Renal cortex interstitium (tissue), 11 donors: ENCODE data around the gene ERN2. TPM values are rescaled to one million over a fixed set of nuclear protein-coding genes. Genes with fewer than 3 reads are reported as not detected.

Experiments
- DNase-seq, 11 donors: peaks; one replicate each; pipeline ENCODE4 v3.0.0-alpha.2; 2013; ENCODE audit warnings: low read depth in 9 of 11, low spot score in 4 of 11; ENCODE audit errors: extremely low read depth in 1 of 11
- polyA plus RNA-seq, 3 donors: library from polyadenylated mRNA; unstranded; fragments of 120-200 nt; gene quantifications; one replicate each; pipeline ENCODE4 v1.2.1, GENCODE V29; 2013; ENCODE audit not compliant: insufficient read length in 3 of 3

Gene ERN2
- polyA plus RNA-seq, 3 donors, result 0.19 to 0.49 (median 0.47) TPM

- DNase-seq, result no peak
These were observed 20.7 kb downstream of the ERN2 start for GRCh38 chr16:23692190-23692837.

GRCh38 chr16:23691483-23692189 is 21.4 kb downstream of the ERN2 start:
- DNase-seq, result no peak

GRCh38 chr16:23690771-23691482 is 22.1 kb downstream of the ERN2 start:
- DNase-seq, result no peak

- no peak for DNase-seq
These were observed 23.4 kb downstream of the ERN2 start for GRCh38 chr16:23689442-23690187.

GRCh38 chr16:23687034-23687808 is 25.8 kb downstream of the ERN2 start:
- no peak for DNase-seq

- no peak for DNase-seq
These were observed 29.5 kb downstream of the ERN2 start for GRCh38 chr16:23683487-23683886.

GRCh38 chr16:23682181-23682580 is 30.8 kb downstream of the ERN2 start:
- no peak for DNase-seq

GRCh38 chr16:23679986-23680336 is 33.1 kb downstream of the ERN2 start:
- DNase-seq, result no peak

GRCh38 chr16:23679274-23679985 is 33.6 kb downstream of the ERN2 start:
- no peak for DNase-seq

- DNase-seq, result peak; percentile 54 to 83 (median 74)
These were observed 34.4 kb downstream of the ERN2 start, which contains the start of gene PLK1 for GRCh38 chr16:23678430-23679273. TSS of gene PLK1 (plus strand) at chr16:23678889. CDS start at chr16:23678933, 44 bp downstream.

- no peak for DNase-seq
These were observed 36.0 kb downstream of the ERN2 start for GRCh38 chr16:23676924-23677480.

GRCh38 chr16:23673971-23674614 is 38.9 kb downstream of the ERN2 start:
- peak in 1 of 11 donors; percentile 17 for DNase-seq

GRCh38 chr16:23670137-23670776 is 42.8 kb downstream of the ERN2 start:
- no peak for DNase-seq

- no peak for DNase-seq
These were observed 44.1 kb downstream of the ERN2 start for GRCh38 chr16:23668873-23669272.

GRCh38 chr16:23668225-23668624 is 44.8 kb downstream of the ERN2 start:
- no peak for DNase-seq

GRCh38 chr16:23667355-23667659 is 45.7 kb downstream of the ERN2 start:
- DNase-seq, result no peak
